Measurements from ENCODE around the gene ELAC1.

DNA sequence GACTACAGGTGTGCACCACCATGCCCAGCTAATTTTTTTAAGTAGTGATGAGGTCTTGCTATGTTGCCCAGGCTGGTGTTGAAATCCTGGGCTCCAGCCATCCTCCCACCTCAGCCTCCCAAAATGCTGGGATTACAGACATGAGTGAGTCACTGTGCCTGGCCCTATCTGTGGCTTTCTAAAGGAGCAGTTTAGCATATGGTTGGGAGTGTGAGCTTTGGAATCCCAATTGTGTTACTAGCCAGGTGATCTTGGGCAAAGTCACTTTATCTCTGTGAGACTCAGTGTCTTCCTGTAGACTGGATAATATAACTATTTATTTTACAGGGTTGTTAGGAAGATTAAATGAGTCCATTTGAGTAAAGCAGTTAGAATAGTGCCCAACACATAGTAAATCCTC lies 42.4 kb downstream of the ELAC1 start:
- TF ChIP-seq, protein P1, sequence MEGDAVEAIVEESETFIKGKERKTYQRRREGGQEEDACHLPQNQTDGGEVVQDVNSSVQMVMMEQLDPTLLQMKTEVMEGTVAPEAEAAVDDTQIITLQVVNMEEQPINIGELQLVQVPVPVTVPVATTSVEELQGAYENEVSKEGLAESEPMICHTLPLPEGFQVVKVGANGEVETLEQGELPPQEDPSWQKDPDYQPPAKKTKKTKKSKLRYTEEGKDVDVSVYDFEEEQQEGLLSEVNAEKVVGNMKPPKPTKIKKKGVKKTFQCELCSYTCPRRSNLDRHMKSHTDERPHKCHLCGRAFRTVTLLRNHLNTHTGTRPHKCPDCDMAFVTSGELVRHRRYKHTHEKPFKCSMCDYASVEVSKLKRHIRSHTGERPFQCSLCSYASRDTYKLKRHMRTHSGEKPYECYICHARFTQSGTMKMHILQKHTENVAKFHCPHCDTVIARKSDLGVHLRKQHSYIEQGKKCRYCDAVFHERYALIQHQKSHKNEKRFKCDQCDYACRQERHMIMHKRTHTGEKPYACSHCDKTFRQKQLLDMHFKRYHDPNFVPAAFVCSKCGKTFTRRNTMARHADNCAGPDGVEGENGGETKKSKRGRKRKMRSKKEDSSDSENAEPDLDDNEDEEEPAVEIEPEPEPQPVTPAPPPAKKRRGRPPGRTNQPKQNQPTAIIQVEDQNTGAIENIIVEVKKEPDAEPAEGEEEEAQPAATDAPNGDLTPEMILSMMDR (conservative IDR thresholded peaks at IDR 0.05; ENCODE audit: low read length) = no peak
- TF ChIP-seq EZH2phosphoT487 (IDR thresholded peaks at IDR 0.05; ENCODE audit: borderline replicate concordance, low read depth, low read length) = no peak
